Skeletal muscle satellite cell (primary cell): ENCODE data around the gene ASH1L.
A peak's percentile ranks its signal among the peaks of the same experiment; 100 is the strongest.
"Not testable (repeated sequence)": the region's sequence is repeated elsewhere in the genome, so short reads cannot be mapped to it uniquely, and the experiment has no call there.

Experiments
- H3K27me3 ChIP-seq: 2 replicates; pipeline ENCODE4 v1.7.0; 2013; ENCODE audit warnings: low read length; ENCODE audit not compliant: control insufficient read depth, insufficient read depth
- H3K36me3 ChIP-seq: 2 replicates; pipeline ENCODE4 v1.7.0; 2013; ENCODE audit warnings: mild to moderate bottlenecking, control low read depth, low read length; ENCODE audit not compliant: insufficient read depth
- H3K4me1 ChIP-seq: 2 replicates; pipeline ENCODE4 v1.7.0; 2013; ENCODE audit warnings: low read length; ENCODE audit not compliant: control insufficient read depth, insufficient read depth
- H3K4me2 ChIP-seq: 2 replicates; pipeline ENCODE4 v1.7.0; 2013; ENCODE audit warnings: mild to moderate bottlenecking, low read length
- H3K4me3 ChIP-seq: 2 replicates; pipeline ENCODE4 v1.7.0; 2013; ENCODE audit warnings: low read length
- H3K9ac ChIP-seq: 2 replicates; pipeline ENCODE4 v1.7.0; 2013; ENCODE audit warnings: mild to moderate bottlenecking, low read depth, low read length, moderate library complexity
- H3K9me3 ChIP-seq: replicated peaks from 2 replicates; pipeline ENCODE4 v1.7.0; 2013; ENCODE audit warnings: mild to moderate bottlenecking, control low read depth, low read length

The ASH1L gene

GRCh38 chr1:155352631-155353030, 210.0 kb downstream of the ASH1L start:
- H3K9me3 ChIP-seq = no peaks in the 10 kb centered on the region
- no peak overlapping the region for H3K9ac ChIP-seq
- no peaks in the 10 kb centered on the region for H3K27me3 ChIP-seq
- H3K36me3 ChIP-seq = peaks cover 56% of the 10 kb centered on the region
- H3K4me2 ChIP-seq = no peak overlapping the region
- no peak overlapping the region for H3K4me3 ChIP-seq
- no peaks in the 10 kb centered on the region for H3K4me1 ChIP-seq

- H3K4me1 ChIP-seq = no peaks in the 10 kb centered on the region
- H3K36me3 ChIP-seq = peaks cover 63% of the 10 kb centered on the region
- H3K9ac ChIP-seq = no peak overlapping the region
- no peak overlapping the region for H3K4me3 ChIP-seq
- H3K9me3 ChIP-seq = no peaks in the 10 kb centered on the region
- no peak overlapping the region for H3K4me2 ChIP-seq
- no peaks in the 10 kb centered on the region for H3K27me3 ChIP-seq
Observed at GRCh38 chr1:155342842-155343241, 219.8 kb downstream of the ASH1L start.

GRCh38 chr1:155339515-155340097, 223.0 kb downstream of the ASH1L start:
- Histone ChIP-seq H3K36me3 (peaks cover 79% of the 10 kb centered on the region), H3K27me3 (no peaks in the 10 kb centered on the region), H3K4me2 (no peak overlapping the region), H3K4me3 (no peak overlapping the region), H3K4me1 (no peaks in the 10 kb centered on the region), H3K9ac (no peak overlapping the region), H3K9me3 (no peaks in the 10 kb centered on the region)

- no peaks in the 10 kb centered on the region for H3K27me3 ChIP-seq
- no peaks in the 10 kb centered on the region for H3K9me3 ChIP-seq
- no peak overlapping the region for H3K4me3 ChIP-seq
- H3K4me1 ChIP-seq = no peaks in the 10 kb centered on the region
- H3K9ac ChIP-seq = no peak overlapping the region
- peaks cover 67% of the 10 kb centered on the region for H3K36me3 ChIP-seq
- H3K4me2 ChIP-seq = no peak overlapping the region
Observed at GRCh38 chr1:155334962-155335361, 227.6 kb downstream of the ASH1L start.

GRCh38 chr1:155329980-155330598, 232.5 kb downstream of the ASH1L start:
- Histone ChIP-seq H3K4me2 (no peak overlapping the region), H3K4me3 (no peak overlapping the region), H3K36me3 (peaks cover 51% of the 10 kb centered on the region), H3K9ac (no peak overlapping the region), H3K27me3 (no peaks in the 10 kb centered on the region), H3K9me3 (no peaks in the 10 kb centered on the region), H3K4me1 (peaks cover 8% of the 10 kb centered on the region)

GRCh38 chr1:155328856-155329255, 233.7 kb downstream of the ASH1L start:
- not testable (repeated sequence) for H3K9ac ChIP-seq, H3K9me3 ChIP-seq, H3K4me2 ChIP-seq, H3K4me1 ChIP-seq, H3K27me3 ChIP-seq, H3K4me3 ChIP-seq
- peaks cover 46% of the 10 kb centered on the region for H3K36me3 ChIP-seq

GRCh38 chr1:155327981-155328380, 234.6 kb downstream of the ASH1L start:
- Histone ChIP-seq H3K9ac (no peak overlapping the region), H3K4me2 (no peak overlapping the region), H3K9me3 (no peaks in the 10 kb centered on the region), H3K36me3 (peaks cover 42% of the 10 kb centered on the region), H3K27me3 (no peaks in the 10 kb centered on the region), H3K4me3 (no peak overlapping the region), H3K4me1 (peaks cover 9% of the 10 kb centered on the region)

GRCh38 chr1:155326631-155327037, 236.0 kb downstream of the ASH1L start:
- H3K4me1 ChIP-seq = peaks cover 19% of the 10 kb centered on the region
- peaks cover 42% of the 10 kb centered on the region for H3K36me3 ChIP-seq
- no peak overlapping the region for H3K4me3 ChIP-seq
- no peaks in the 10 kb centered on the region for H3K9me3 ChIP-seq
- no peak overlapping the region for H3K4me2 ChIP-seq
- no peak overlapping the region for H3K9ac ChIP-seq
- no peaks in the 10 kb centered on the region for H3K27me3 ChIP-seq

- Histone ChIP-seq H3K36me3 (peaks cover 37% of the 10 kb centered on the region), H3K4me1 (peaks cover 24% of the 10 kb centered on the region), H3K4me3 (no peak overlapping the region), H3K27me3 (no peaks in the 10 kb centered on the region), H3K9ac (peak overlapping the region; percentile 84), H3K4me2 (peak overlapping the region; percentile 99), H3K9me3 (no peaks in the 10 kb centered on the region)
Observed at GRCh38 chr1:155326020-155326526, 236.5 kb downstream of the ASH1L start.

- Histone ChIP-seq H3K9ac (peak overlapping the region; percentile 84), H3K4me3 (peak overlapping the region; percentile 95), H3K4me1 (peaks cover 30% of the 10 kb centered on the region), H3K4me2 (peak overlapping the region; percentile 99), H3K36me3 (peaks cover 32% of the 10 kb centered on the region), H3K27me3 (no peaks in the 10 kb centered on the region), H3K9me3 (no peaks in the 10 kb centered on the region)
Observed at GRCh38 chr1:155325603-155325893, 237.1 kb downstream of the ASH1L start.

GRCh38 chr1:155324717-155325602, 237.6 kb downstream of the ASH1L start:
- Histone ChIP-seq H3K4me2 (peak overlapping the region; percentile 99), H3K36me3 (peaks cover 30% of the 10 kb centered on the region), H3K27me3 (no peaks in the 10 kb centered on the region), H3K4me1 (peaks cover 30% of the 10 kb centered on the region), H3K9me3 (no peaks in the 10 kb centered on the region), H3K9ac (peak overlapping the region; percentile 84), H3K4me3 (peak overlapping the region; percentile 95)
